Measurements from ENCODE around the gene IL37. TPM values are rescaled to one million over a fixed set of nuclear protein-coding genes. Genes with fewer than 3 reads are reported as not detected.

Gene IL37
- total RNA-seq, 1 experiment from 2014 or later = not detected

DNA sequence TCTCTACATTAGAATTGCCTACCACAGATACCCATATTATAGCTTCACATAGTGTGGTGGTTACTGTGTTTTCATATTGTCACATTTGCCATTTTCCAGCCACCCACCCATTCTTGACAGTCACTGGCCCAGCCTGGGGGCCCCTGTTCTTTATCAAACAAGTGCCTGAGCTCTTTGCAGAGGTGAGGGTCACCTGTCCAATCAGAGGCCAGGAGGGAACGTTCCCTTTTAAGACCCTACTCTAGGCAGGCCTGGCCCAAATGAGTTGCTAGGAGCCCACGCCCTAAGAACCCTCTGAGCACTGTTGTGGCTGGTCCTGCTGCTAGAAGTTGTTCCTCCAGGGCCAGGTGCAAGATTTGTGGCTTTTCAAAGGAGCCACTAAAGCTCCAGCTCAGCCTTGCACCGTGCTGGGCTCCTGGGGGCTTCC lies 5.2 kb downstream of the IL37 start:
- Histone ChIP-seq H3K79me1 (ENCODE audit: insufficient read depth, low read depth, low read length, poor library complexity, severe bottlenecking) (no peaks in the 10 kb centered on the region), H3K4me2 (ENCODE audit: insufficient read depth, insufficient read length, low read length) (no peak overlapping the region), H4K5ac (ENCODE audit: insufficient read length, low read depth, low read length) (no peak overlapping the region), H2AFZ (ENCODE audit: low read length) (no peak overlapping the region), H3K4me1 (ENCODE audit: insufficient read depth, low read length) (no peaks in the 10 kb centered on the region), H4K8ac (replicated peaks; ENCODE audit: insufficient read length, low read depth, low read length) (no peak overlapping the region), H2BK20ac (ENCODE audit: low read depth, low read length, poor library complexity, severe bottlenecking) (no peak overlapping the region), H3K14ac (ENCODE audit: insufficient read depth, low read length) (no peak overlapping the region), H3K56ac (ENCODE audit: insufficient read length, low read depth, low read length) (no peak overlapping the region), H4K91ac (ENCODE audit: insufficient read length, low read depth, low read length) (no peak overlapping the region), H2BK15ac (ENCODE audit: low read depth, low read length) (no peak overlapping the region), H2BK5ac (ENCODE audit: insufficient read length, low read length) (no peak overlapping the region), H3K79me2 (ENCODE audit: insufficient read depth, low read length) (no peaks in the 10 kb centered on the region), H3T11ph (ENCODE audit: low read length) (no peak overlapping the region), H3K23ac (ENCODE audit: insufficient read length, low read depth, low read length) (no peak overlapping the region), H3K9ac (ENCODE audit: extremely low read depth, insufficient read length, low read length) (no peak overlapping the region), H3K27me3 (ENCODE audit: insufficient read depth, low read length) (no peaks in the 10 kb centered on the region), H2AK5ac (ENCODE audit: insufficient read length, low read length) (no peak overlapping the region), H3K4ac (ENCODE audit: low read depth, low read length) (no peak overlapping the region), H2BK120ac (ENCODE audit: low read depth, low read length, poor library complexity, severe bottlenecking) (no peak overlapping the region), H3K18ac (ENCODE audit: insufficient read length, low read depth, low read length) (no peak overlapping the region), H3K27ac (ENCODE audit: insufficient read length, low read depth, low read length) (no peak overlapping the region), H4K20me1 (ENCODE audit: control insufficient read depth, insufficient read depth, insufficient read length) (peaks cover 2% of the 10 kb centered on the region), H2BK12ac (ENCODE audit: insufficient read length, low read depth, low read length) (no peak overlapping the region), H3K9me3 (ENCODE audit: control insufficient read depth, low read depth, low read length) (no peaks in the 10 kb centered on the region), H3K23me2 (ENCODE audit: insufficient read length, low read depth, low read length, poor library complexity, severe bottlenecking) (no peaks in the 10 kb centered on the region)
- H3K4me1 Mint-ChIP-seq = no peaks in the 10 kb centered on the region
- H3K4me3 Mint-ChIP-seq = no peak overlapping the region
- DNase-seq = no peak
- H3K27me3 Mint-ChIP-seq (ENCODE audit: low read depth) = peaks cover 3% of the 10 kb centered on the region
- no peak overlapping the region for H3K27ac Mint-ChIP-seq
- WGBS (ENCODE audit: extremely low coverage, insufficient read length, low lambda C conversion rate) = no CpG with 5 or more reads among the region's 3 CpGs
- H3K36me3 Mint-ChIP-seq (ENCODE audit: insufficient read depth in 1 of 3, low read depth in 3 of 3) = no peaks in the 10 kb centered on the region
- TF ChIP-seq, protein P1, sequence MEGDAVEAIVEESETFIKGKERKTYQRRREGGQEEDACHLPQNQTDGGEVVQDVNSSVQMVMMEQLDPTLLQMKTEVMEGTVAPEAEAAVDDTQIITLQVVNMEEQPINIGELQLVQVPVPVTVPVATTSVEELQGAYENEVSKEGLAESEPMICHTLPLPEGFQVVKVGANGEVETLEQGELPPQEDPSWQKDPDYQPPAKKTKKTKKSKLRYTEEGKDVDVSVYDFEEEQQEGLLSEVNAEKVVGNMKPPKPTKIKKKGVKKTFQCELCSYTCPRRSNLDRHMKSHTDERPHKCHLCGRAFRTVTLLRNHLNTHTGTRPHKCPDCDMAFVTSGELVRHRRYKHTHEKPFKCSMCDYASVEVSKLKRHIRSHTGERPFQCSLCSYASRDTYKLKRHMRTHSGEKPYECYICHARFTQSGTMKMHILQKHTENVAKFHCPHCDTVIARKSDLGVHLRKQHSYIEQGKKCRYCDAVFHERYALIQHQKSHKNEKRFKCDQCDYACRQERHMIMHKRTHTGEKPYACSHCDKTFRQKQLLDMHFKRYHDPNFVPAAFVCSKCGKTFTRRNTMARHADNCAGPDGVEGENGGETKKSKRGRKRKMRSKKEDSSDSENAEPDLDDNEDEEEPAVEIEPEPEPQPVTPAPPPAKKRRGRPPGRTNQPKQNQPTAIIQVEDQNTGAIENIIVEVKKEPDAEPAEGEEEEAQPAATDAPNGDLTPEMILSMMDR (conservative IDR thresholded peaks at IDR 0.05) = no peak
- H3K9me3 Mint-ChIP-seq = peaks cover 8 to 14% of the 10 kb centered on the region in 2 experiments; a peak in 3 of 5 replicates

Data from H9 (cell line).